GM12892 (cell line): ENCODE results near the gene PABPN1L.

ENCODE experiments used
- POLR2A ChIP-seq: IDR thresholded peaks from 2 replicates; pipeline ENCODE4 v1.6.1; 2011; ENCODE audit warnings: low read depth, low read length, control low read depth
- POLR2AphosphoS5 ChIP-seq: IDR thresholded peaks from 2 replicates; pipeline ENCODE4 v1.6.1; 2011; ENCODE audit warnings: low read depth, low read length, control low read depth

DNA sequence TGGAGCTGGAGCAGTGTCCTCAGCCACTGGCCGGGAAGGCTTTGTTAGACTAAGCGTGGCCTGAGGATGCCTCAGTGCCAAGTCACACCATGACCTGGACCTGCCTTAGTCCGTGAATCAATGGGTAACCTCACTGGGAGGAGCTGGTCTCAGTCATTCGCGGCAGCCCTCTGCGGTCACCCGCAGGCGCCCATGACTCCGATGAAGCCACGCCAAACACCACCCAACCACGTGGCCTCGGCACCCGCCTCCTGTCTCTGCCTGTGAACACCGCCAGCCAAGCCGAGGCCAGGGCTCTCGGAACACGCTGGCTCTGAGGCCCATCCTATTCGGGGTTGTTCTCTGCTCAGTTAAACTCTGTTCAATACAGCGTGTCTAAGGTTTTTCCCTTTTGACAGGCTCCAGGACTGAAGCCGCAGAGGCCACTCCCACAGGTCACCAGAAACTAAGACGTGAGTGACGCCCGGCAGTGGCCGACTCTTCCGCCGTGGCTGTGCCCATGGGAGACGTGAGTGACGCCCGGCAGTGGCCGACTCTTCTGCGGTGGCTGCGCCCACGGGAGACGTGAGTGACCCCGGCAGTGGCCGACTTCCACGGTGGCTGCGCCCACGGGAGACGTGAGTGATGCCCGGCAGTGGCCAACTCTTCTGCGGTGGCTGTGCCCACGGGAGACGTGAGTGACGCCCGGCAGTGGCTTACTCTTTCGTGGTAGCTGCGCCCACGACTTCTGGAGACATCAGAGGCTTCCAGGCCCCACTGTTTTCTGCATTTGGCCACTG is 16.8 kb upstream of the PABPN1L start:
- no peak for TF ChIP-seq POLR2A
- TF ChIP-seq POLR2AphosphoS5 = no peak
